Kidney (tissue), 14 donors: ENCODE results near the gene TYW5. TPM values are rescaled to one million over a fixed set of nuclear protein-coding genes. Genes with fewer than 3 reads are reported as not detected.

Experiments
- DNase-seq, 5 donors: peaks; one replicate each; pipeline ENCODE4 v3.0.0-alpha.2; 2013 to 2020
- FAIRE-seq: peaks from 2 replicates; lab custom pipeline; 2012; peaks lifted over from hg19 to GRCh38; lab: Jason Lieb, UNC
- H3K27ac ChIP-seq, 2 donors: one replicate each; pipeline ENCODE4 v1.7.0; 2013; ENCODE audit warnings: low read depth in 2 of 2, low read length in 2 of 2, inconsistent platforms in 1 of 2
- H3K27me3 ChIP-seq: one replicate; pipeline ENCODE4 v1.7.1; 2013; ENCODE audit warnings: low read length, inconsistent platforms; ENCODE audit not compliant: control insufficient read depth, insufficient read depth
- H3K36me3 ChIP-seq, 3 donors: one replicate each; pipeline versions ENCODE4 v1.7.0 to v1.7.1; 2013; ENCODE audit warnings: low read length in 3 of 3, control low read depth in 1 of 3, inconsistent platforms in 1 of 3; ENCODE audit not compliant: insufficient read depth in 3 of 3, control insufficient read depth in 2 of 3
- H3K4me1 ChIP-seq, 3 donors: one replicate each; pipeline versions ENCODE4 v1.7.0 to v1.7.1; 2013; ENCODE audit warnings: low read length in 3 of 3, inconsistent platforms in 1 of 3, low read depth in 1 of 3; ENCODE audit not compliant: control insufficient read depth in 2 of 3, insufficient read depth in 2 of 3
- H3K4me3 ChIP-seq, 3 donors: one replicate each; pipeline versions ENCODE4 v1.7.0 to v1.8.1; 2013; ENCODE audit warnings: low read length in 3 of 3, control low read depth in 1 of 3, inconsistent platforms in 1 of 3
- H3K9ac ChIP-seq, 3 donors: one replicate each; pipeline versions ENCODE4 v1.7.0 to v1.7.1; 2013; ENCODE audit warnings: low read length in 3 of 3, control low read depth in 1 of 3, inconsistent platforms in 1 of 3
- H3K9me3 ChIP-seq, 3 donors: one replicate each; pipeline versions ENCODE4 v1.7.0 to v1.7.1; 2013; ENCODE audit warnings: low read length in 3 of 3, control low read depth in 1 of 3, inconsistent platforms in 1 of 3; ENCODE audit not compliant: control insufficient read depth in 2 of 3, insufficient read depth in 1 of 3
- intact Hi-C: fragments of 100-400 bp; cut with DNase I; formaldehyde crosslinking; loops from one replicate; pipeline ENCODE4 v1.11.1; 2022
- polyA plus RNA-seq: library from polyadenylated mRNA; stranded (reverse); fragments of 350-450 nt; fragmentation: Illumina TruSeq; extraction: RNeasy Lipid Tissue Mini Kit (QIAGEN cat#74804); gene quantifications from one replicate; pipeline ENCODE4 v1.2.3, GENCODE V29; 2014; ENCODE audit warnings: low read depth, low replicate concordance; ENCODE audit not compliant: insufficient read depth
- total RNA-seq: library from RNA; stranded (reverse); fragmentation: NEBNext Ultra II Directional; extraction: Animal tissue kit (Norgen Biotek cat#: 25700); gene quantifications from one replicate; pipeline ENCODE4 v1.2.1, GENCODE V29; 2021
- TF ChIP-seq, protein P1 (sequence below): IDR thresholded peaks from 3 replicates; pipeline ENCODE4 v1.5.1; 2012; ENCODE audit warnings: mild to moderate bottlenecking, moderate library complexity, borderline replicate concordance; ENCODE audit not compliant: insufficient read depth; ENCODE audit errors: extremely low read depth
- donor health status: control.
- donor health status: control.
- donor health status: control.
- donor health status: control.
- donor health status: control.
- donor health status: DM: yes; HTN: yes; CAD: no.
- donor health status: Normal renal cell carcinoma (clear cell type).

TYW5 gene
- total and polyA plus RNA-seq, 2 donors from 2014 or later: 6.8 to 8.0 TPM

DNA sequence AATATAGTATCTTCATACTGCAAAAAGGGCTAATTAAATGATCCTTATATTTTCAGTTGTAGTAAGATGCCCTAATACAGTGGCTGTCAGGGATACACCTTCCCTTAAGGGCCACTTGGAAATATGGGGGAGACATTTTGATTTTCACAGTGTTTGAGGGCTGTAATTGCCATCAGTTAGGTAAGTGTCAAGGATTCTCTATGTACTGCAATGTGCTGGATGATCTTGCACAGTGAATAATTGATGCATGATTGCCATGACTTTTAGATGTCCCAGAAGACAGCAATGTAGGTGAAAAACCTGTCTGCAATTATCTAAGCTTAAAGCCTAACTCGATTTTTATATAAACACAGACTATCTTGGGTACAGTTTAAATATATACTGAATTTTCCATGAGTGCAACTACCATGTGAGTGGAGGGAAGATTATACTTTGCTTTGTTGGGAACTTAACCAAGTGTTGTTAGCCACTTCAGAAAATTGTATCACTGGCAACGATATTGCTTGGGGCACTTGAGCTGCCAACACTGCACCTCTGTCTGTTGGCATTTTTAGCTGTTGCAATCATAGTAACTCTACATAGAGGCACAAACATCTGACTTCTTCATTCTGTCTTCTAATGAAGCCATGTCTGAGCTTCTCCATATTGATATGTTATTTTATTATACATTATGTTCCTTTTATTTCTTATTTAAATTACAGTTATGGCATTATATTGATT is 45.3 kb upstream of the TYW5 start:
- H3K4me3 ChIP-seq: no peak overlapping the region
- DNase-seq (no peak), FAIRE-seq (no peak)
- intact Hi-C loops: no loop called here
- TF ChIP-seq, protein P1, sequence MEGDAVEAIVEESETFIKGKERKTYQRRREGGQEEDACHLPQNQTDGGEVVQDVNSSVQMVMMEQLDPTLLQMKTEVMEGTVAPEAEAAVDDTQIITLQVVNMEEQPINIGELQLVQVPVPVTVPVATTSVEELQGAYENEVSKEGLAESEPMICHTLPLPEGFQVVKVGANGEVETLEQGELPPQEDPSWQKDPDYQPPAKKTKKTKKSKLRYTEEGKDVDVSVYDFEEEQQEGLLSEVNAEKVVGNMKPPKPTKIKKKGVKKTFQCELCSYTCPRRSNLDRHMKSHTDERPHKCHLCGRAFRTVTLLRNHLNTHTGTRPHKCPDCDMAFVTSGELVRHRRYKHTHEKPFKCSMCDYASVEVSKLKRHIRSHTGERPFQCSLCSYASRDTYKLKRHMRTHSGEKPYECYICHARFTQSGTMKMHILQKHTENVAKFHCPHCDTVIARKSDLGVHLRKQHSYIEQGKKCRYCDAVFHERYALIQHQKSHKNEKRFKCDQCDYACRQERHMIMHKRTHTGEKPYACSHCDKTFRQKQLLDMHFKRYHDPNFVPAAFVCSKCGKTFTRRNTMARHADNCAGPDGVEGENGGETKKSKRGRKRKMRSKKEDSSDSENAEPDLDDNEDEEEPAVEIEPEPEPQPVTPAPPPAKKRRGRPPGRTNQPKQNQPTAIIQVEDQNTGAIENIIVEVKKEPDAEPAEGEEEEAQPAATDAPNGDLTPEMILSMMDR: no peak
- no peak overlapping the region for H3K27ac ChIP-seq
- no peaks in the 10 kb centered on the region for H3K27me3 ChIP-seq
- no peaks in the 10 kb centered on the region for H3K36me3 ChIP-seq
- H3K9ac ChIP-seq: no peak overlapping the region
- no peaks in the 10 kb centered on the region for H3K4me1 ChIP-seq
- no peaks in the 10 kb centered on the region for H3K9me3 ChIP-seq

DNA sequence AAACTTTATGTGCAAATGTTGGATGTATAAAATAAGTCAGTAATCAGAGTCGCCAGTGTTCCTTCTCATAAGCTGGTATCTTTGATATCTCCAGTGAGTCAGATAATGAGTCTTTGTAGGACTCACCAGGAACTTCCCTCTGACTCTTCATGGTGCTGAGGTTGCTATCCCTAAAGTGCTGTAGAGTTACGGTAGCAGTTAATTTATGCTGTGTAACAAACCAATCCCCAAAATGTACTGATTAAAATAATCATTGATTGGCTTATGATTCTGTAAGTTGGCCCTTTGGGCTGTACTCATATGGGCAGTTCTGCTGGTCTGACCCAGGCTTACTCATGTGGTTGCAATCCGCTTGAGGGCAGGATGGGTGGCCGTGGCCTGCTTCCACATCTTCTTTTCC is 43.9 kb upstream of the TYW5 start:
- Histone ChIP-seq H3K4me1 (no peaks in the 10 kb centered on the region), H3K9ac (no peak overlapping the region), H3K4me3 (no peak overlapping the region), H3K27ac (no peak overlapping the region), H3K27me3 (no peaks in the 10 kb centered on the region), H3K9me3 (no peaks in the 10 kb centered on the region), H3K36me3 (no peaks in the 10 kb centered on the region)
- intact Hi-C loops: no loop called here
- no peak for FAIRE-seq
- TF ChIP-seq, protein P1: no peak
- DNase-seq: no peak

DNA sequence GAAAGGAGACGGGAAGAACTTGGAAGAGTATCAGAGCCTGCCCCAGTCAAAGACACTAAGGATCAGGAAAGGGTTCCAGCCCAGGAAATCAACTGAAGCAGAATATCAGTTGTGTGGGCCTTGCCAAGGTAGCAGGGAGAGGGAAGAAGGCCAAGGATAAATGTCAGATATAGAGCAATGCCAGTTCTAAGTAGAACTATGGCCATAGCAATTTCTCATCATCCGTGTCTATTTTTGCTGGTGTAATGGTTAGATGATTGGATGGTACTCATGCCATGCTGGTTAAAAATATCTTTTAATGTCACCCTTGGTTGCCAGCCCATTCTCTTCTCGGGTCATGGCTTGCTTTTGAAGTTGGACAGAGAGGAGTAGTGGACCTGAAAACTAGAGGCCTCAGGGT is 42.0 kb upstream of the TYW5 start:
- intact Hi-C loops: no loop called here
- Histone ChIP-seq H3K27ac (no peak overlapping the region), H3K4me1 (no peaks in the 10 kb centered on the region), H3K27me3 (no peaks in the 10 kb centered on the region), H3K4me3 (no peak overlapping the region), H3K9me3 (no peaks in the 10 kb centered on the region), H3K9ac (no peak overlapping the region), H3K36me3 (no peaks in the 10 kb centered on the region)
- DNase-seq (no peak), FAIRE-seq (no peak)
- TF ChIP-seq, protein P1: no peak
